ENCODE measurements around the gene AFF3. TPM values are rescaled to one million over a fixed set of nuclear protein-coding genes. Genes with fewer than 3 reads are reported as not detected.

AFF3 gene
- total RNA-seq, 1 donor = 23.2 TPM

GRCh38 chr2:100046961-100047947 lies 95.1 kb downstream of the AFF3 start:
- DNase-seq (ENCODE audit: low read depth in 2 of 3, low spot score in 2 of 3) = no peak

- no peak for DNase-seq (ENCODE audit: low read depth in 2 of 3, low spot score in 2 of 3)
These were observed 97.4 kb downstream of the AFF3 start for GRCh38 chr2:100045000-100045399.

- DNase-seq (ENCODE audit: low read depth in 2 of 3, low spot score in 2 of 3) = no peak
These were observed 98.5 kb downstream of the AFF3 start for GRCh38 chr2:100043891-100044255.

GRCh38 chr2:100043081-100043890 lies 99.1 kb downstream of the AFF3 start:
- DNase-seq (ENCODE audit: low read depth in 2 of 3, low spot score in 2 of 3) = no peak

GRCh38 chr2:100042562-100042961 lies 99.8 kb downstream of the AFF3 start:
- DNase-seq (ENCODE audit: low read depth in 2 of 3, low spot score in 2 of 3) = no peak

- DNase-seq (ENCODE audit: low read depth in 2 of 3, low spot score in 2 of 3) = no peak
These were observed 100.4 kb downstream of the AFF3 start for GRCh38 chr2:100041946-100042345.

- DNase-seq (ENCODE audit: low read depth in 2 of 3, low spot score in 2 of 3) = no peak
These were observed 101.0 kb downstream of the AFF3 start for GRCh38 chr2:100041385-100041784.

- no peak for DNase-seq (ENCODE audit: low read depth in 2 of 3, low spot score in 2 of 3)
These were observed 101.5 kb downstream of the AFF3 start for GRCh38 chr2:100040906-100041305.

- no peak for DNase-seq (ENCODE audit: low read depth in 2 of 3, low spot score in 2 of 3)
These were observed 103.0 kb downstream of the AFF3 start for GRCh38 chr2:100039291-100039980.

- DNase-seq (ENCODE audit: low read depth in 2 of 3, low spot score in 2 of 3) = no peak
These were observed 104.4 kb downstream of the AFF3 start for GRCh38 chr2:100038011-100038410.

GRCh38 chr2:100036793-100037192 lies 105.6 kb downstream of the AFF3 start:
- no peak for DNase-seq (ENCODE audit: low read depth in 2 of 3, low spot score in 2 of 3)

- DNase-seq (ENCODE audit: low read depth in 2 of 3, low spot score in 2 of 3) = no peak
These were observed 106.4 kb downstream of the AFF3 start for GRCh38 chr2:100036026-100036425.

GRCh38 chr2:100034431-100034830 lies 108.0 kb downstream of the AFF3 start:
- DNase-seq (ENCODE audit: low read depth in 2 of 3, low spot score in 2 of 3) = no peak

- DNase-seq (ENCODE audit: low read depth in 2 of 3, low spot score in 2 of 3) = no peak
These were observed 108.4 kb downstream of the AFF3 start for GRCh38 chr2:100033976-100034375.

GRCh38 chr2:100031604-100032003 lies 110.8 kb downstream of the AFF3 start:
- no peak for DNase-seq (ENCODE audit: low read depth in 2 of 3, low spot score in 2 of 3)

GRCh38 chr2:100029460-100029859 lies 112.9 kb downstream of the AFF3 start:
- DNase-seq (ENCODE audit: low read depth in 2 of 3, low spot score in 2 of 3) = no peak

GRCh38 chr2:100021791-100022340 lies 120.5 kb downstream of the AFF3 start:
- DNase-seq (ENCODE audit: low read depth in 2 of 3, low spot score in 2 of 3) = peak in 1 of 3 donors; percentile 26

GRCh38 chr2:100019499-100019898 lies 122.9 kb downstream of the AFF3 start:
- DNase-seq (ENCODE audit: low read depth in 2 of 3, low spot score in 2 of 3) = no peak

GRCh38 chr2:100018341-100019193 lies 123.8 kb downstream of the AFF3 start:
- no peak for DNase-seq (ENCODE audit: low read depth in 2 of 3, low spot score in 2 of 3)

GRCh38 chr2:100017633-100018032 lies 124.8 kb downstream of the AFF3 start:
- no peak for DNase-seq (ENCODE audit: low read depth in 2 of 3, low spot score in 2 of 3)

Data from hematopoietic multipotent progenitor cell (in vitro differentiated cells).